ENCODE results near the gene PPP4R2.
"Not testable (repeated sequence)": the region's sequence is repeated elsewhere in the genome, so short reads cannot be mapped to it uniquely, and the experiment has no call there.

PPP4R2 gene

GRCh38 chr3:72977060-72977808 is 19.4 kb upstream of the PPP4R2 start:
- DNase-seq = no peak

- no peak for DNase-seq
Observed at GRCh38 chr3:72982609-72983366, 13.8 kb upstream of the PPP4R2 start.

DNA sequence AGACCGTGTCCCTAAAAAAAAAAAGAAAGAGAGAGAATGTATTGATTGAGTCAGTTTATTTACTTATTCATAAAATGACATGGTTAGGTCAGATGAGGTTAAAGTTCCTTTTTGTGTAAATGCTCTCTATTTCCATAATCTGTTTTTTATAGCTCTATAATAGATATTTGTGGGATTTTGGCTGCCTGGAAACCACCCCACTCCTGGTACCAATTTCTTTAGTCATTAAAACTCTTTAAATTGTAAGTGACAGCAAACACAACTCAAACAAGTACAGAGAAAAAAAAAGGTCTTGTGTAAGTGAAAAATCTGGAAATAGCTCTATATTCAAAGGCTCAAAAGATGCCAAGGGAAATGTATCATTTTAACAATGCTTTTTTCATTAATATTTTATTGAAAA is 11.0 kb upstream of the PPP4R2 start:
- no peak for DNase-seq

DNA sequence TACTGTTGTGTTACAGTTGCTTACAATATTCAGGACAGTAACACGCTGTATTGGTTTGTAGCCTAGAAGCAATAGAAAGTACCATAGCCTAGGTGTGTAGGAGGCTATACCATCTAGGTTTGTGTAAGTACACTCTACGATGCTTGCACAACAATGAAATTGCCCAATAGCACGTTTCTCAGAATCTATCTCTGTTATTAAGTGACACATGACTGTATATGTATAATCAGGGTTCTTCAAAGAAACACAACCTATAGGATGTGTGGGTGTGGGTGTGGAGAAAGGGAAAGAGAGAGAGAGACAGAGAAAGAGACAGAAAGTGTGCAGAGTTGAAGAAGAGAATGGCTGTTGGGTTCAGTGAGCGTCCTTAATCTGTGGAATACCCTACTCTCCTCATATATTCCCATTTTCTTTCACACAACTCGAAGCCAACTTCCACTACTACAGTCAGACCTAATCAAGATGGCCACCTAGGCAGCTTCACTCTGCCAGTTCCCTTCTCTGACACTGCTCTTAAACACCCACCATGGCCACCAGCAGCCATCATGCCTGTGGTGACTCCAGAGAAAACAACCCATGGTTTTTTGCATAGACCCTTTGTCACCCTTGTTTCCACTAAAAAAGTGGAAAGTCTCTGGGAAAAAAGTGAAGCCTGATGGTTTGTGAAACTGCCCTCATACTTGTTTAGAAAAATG is 5.8 kb upstream of the PPP4R2 start:
- DNase-seq = no peak

GRCh38 chr3:72991522-72991921 is 5.1 kb upstream of the PPP4R2 start:
- no peak for DNase-seq

GRCh38 chr3:72993391-72993790 is 3.2 kb upstream of the PPP4R2 start:
- DNase-seq = no peak

DNA sequence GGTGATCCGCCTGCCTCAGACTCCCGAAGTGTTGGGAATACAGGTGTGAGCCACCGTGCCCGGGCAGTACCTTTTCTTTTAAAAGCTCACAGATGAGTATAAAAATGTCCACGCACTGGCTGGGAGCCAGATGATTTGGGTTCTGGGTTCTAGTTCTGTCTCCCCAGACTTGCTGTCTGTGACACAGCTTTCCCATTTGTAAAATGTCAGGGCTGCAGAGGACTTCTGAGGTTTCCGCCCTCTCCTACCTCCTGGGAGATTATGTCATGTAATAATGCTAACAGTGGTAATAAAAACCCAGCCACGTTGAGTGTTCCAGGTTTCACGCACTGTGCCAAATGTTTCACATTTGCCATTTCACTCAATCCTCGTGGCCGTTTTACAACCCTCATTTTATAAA is 1.3 kb upstream of the PPP4R2 start:
- DNase-seq = no peak

- no peak for DNase-seq
Observed at GRCh38 chr3:72996121-72996472, 514 bp upstream of the PPP4R2 start.

DNA sequence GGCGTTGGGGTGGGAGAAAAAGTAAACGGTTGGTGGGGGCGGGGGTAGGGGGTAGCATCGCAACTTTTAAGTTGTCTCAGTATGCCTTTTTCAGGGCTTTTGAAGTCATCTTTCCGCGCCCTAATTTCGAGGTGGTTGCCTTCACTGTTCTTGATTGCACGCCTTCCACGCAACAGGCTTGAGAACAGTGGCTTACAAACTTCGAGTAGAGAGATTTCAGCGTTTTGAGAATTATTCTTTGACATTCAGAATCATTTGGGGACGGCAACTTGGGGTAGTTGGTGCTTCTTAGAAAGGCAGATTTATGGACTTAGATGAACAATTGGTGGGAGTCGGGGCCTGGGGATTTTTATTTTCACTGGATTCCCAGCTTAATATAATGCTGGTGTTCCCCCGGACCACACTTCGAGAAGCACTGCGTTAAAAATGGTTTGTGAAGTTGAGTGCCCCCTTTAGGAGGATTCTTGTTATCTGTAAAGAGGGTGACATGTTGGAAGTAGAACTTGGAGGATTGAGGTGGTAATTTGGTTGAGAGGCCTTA is 880 bp downstream of the PPP4R2 start:
- no peak for DNase-seq

GRCh38 chr3:72998466-72998865 is 1.9 kb downstream of the PPP4R2 start:
- DNase-seq = no peak

- no peak for DNase-seq
Observed at GRCh38 chr3:72999951-73000350, 3.3 kb downstream of the PPP4R2 start.

- not testable (repeated sequence) for DNase-seq
Observed at GRCh38 chr3:73003050-73003449, 6.4 kb downstream of the PPP4R2 start.

GRCh38 chr3:73004316-73004715 is 7.7 kb downstream of the PPP4R2 start:
- no peak for DNase-seq

DNA sequence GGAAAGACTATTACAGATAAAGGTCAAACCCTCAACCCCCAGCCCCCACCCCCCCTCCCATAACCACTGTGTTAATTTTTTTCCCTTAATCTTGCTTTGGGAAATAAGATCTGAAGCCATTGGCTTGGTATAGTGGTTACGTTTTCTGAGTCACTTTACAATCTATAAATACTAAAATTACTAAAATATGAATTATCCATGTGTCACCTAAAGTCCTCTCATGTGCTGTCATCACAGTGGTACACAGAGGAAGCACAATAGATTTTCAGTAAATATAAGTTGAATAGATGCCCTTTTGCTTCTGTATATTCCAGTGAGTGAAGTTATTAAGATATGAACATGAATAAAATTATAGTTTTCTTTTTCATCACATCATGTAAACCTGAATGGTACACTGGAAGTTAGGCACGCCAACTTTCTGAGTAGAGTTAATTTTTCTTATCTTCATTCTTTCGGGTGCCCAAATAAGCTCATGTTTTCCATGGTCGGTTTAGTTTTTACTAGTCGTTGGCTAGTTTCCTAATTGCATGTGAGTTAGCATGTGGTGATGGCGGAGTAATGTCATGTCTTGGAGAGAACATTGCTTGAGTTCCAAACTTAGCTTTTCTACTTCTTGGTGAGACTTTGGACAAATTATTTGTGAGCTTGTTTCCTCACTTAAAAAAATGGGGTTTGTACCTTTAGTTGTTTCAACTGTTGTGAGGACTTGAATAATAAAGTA is 11.5 kb downstream of the PPP4R2 start:
- DNase-seq = no peak

DNA sequence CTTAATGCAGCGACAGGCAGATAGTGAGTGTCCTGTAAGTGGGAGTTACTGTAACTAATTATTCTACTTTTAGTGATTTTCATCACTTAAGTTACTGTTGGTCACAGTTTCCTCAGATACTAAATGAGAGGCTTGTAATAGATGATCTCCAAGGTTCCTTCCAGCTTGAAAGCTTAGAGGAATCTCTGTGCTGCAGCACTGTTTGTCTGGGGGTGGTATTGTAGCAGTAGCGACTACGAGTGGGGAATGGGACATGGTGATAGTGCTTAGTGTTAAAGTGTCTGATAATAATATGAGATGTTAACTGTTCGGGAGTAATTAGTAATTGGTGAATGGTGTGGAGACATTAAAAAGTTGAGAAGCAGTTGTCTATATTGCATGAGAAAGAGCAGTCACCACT is 12.4 kb downstream of the PPP4R2 start:
- no peak for DNase-seq

GRCh38 chr3:73009750-73010149 is 13.1 kb downstream of the PPP4R2 start:
- no peak for DNase-seq

GRCh38 chr3:73010158-73010557 is 13.5 kb downstream of the PPP4R2 start:
- DNase-seq = peak; percentile 2 to 44

GRCh38 chr3:73018298-73018697 is 21.7 kb downstream of the PPP4R2 start:
- no peak for DNase-seq

DNA sequence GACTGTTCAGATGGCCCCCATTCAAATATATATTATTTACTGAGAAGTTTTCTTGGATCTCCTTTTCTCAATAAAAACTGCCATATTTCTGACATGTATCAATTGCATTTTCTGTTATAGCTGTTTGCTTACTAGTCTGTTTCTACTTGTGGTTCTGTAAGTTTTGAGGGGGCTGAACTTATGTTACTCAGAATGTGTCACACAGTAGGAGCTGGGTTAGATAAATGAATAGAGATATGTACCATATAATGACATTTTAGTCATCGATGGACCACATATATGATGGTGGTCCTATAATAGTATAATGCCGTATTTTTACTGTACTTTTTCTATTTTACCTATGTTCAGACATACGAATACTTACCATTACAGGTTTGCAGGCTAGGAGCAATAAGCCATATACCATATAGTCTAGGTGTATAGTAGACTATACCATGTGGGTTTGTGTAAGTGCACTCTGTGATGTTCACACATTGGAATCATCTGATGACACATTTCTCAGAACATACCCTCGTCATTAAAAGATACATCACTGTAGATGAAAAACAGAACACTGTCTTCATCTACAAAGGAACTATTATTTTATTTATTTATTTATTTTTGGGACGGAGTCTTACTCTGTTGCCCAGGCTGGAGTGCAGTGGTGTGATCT is 22.3 kb downstream of the PPP4R2 start:
- no peak for DNase-seq

DNA sequence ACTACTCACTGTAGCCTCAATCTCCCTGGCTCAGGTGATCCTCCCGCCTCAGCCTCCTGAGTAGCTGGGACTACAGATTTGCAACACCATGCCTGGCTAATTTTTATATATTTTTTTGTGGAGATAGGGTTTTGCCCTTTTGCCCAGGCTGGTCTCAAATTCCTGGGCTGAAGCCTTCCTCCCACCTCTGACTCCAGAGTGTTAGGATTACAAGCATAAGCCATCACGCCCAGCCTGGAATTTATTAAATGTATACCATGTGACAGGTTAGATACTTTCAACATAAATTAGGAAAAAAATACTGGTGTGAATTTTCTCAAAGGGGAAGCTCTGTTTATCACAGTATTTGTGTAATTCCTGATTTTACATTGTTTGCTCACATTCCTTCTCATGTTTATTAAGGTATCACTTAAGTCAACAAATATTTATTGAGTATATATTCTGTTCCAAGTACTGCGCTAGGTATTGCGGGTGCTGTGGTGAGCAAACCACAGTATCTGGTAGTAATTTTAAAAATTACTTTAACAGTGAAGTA is 24.8 kb downstream of the PPP4R2 start:
- DNase-seq = no peak

DNA sequence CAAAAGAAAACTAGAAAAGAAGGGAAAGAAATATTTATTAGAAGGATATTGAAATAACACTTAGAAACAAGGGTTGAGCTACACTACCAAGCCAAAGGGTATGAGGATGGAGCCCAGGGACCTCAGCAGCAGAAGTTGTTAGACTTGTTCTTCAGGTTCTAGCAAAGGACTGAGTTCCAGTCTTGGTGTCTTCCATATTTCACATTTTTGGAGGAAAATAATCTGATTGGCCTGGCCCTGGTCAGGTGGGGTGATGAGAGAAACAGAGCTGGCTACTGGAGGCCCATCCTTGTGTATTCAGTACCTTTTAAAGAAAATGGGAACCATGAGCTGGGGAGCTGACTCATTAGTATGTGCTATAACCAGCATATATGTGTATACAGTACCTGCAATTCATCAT is 28.2 kb downstream of the PPP4R2 start:
- DNase-seq = no peak

DNA sequence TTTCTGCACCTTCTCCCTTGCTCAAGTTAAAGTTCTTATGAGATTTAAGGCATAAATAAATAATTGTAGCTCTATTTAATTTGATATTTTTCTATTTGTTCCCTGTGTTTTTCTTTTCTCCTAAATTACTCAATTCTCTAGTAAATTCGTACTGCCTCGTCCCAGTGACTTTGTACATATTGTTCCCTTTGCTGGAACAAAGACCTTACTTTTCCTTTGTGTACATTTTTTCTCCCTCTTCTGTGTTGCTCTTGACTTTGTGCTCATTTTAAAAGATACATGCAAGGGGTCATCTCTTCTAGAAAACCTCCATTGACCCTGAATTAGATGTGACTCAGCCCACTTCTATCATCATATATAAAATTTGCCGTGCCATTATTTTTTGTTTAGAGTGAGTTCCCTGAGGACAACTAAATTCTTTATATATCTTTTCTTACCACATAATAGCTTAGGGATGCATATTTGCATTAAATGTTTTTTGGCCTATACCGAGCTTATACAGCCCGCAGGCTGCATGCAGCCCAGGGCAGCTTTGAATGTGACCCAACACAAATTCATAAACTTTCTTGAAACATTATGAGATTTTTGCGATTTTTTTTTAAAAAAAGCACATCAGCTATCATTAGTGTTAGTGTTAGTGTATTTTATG is 29.6 kb downstream of the PPP4R2 start:
- no peak for DNase-seq

Measured in NCI-H187 (cell line).